Measurements from ENCODE around the gene SCAMP1.

SCAMP1 gene

DNA sequence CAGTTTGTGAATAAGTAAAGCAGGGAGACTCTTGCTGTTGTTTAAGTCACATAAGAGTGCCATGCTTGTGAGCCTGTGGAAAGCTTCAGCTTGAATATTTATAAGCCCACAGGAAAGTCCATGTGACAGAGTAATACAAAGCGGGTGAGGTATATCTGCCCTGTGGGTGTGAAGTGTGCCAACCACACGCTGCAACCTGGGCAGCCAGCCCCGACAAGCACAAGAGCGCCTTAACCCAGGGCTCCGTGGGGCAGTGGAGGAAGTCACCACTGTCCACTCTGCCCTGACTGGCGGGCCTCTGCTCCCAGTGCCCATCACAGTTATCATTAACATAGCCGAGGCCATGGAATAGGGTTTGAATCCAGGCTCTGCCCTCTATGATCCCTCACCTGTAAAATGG, 132.2 kb downstream of the SCAMP1 start:
- DNase-seq (ENCODE audit: low spot score): no peak

DNA sequence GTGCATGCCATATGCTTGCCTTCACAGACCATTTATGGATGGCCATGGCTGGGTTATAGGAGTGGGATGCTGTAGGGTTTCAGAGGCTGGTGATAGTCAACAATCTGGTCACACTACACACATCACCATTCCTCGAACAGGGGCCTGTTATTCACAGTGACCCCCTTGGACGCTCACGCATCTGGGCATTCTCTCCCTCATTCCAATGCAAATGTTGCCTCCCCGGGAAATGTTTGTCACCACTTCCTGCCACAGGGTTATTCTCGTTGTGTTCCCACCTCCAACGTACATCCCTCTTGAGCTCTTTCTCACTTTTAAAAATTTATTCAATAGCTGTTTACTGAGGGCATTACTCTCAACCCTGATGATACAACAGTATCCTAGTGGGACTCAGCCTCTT, 135.4 kb downstream of the SCAMP1 start:
- no peak for DNase-seq (ENCODE audit: low spot score)

DNA sequence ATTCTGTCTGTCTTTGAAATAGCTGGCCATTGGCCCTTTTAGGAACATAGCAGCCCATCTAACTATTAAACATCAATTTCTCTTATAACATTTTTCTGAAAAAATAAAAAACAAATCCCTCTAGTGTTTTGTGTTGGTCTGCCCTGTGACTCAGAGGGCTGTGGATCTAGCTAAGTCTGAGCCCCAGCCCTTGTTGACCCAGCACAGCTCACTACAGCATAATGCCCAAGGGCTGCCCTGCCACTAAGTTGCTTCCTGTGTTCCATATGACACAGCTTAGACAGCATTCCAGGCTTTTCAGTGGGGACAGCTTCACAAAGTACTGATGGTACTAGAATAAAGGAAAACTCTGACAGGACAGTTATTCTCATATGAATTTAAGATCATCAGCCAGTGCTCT, 136.0 kb downstream of the SCAMP1 start:
- DNase-seq (ENCODE audit: low spot score): no peak

DNA sequence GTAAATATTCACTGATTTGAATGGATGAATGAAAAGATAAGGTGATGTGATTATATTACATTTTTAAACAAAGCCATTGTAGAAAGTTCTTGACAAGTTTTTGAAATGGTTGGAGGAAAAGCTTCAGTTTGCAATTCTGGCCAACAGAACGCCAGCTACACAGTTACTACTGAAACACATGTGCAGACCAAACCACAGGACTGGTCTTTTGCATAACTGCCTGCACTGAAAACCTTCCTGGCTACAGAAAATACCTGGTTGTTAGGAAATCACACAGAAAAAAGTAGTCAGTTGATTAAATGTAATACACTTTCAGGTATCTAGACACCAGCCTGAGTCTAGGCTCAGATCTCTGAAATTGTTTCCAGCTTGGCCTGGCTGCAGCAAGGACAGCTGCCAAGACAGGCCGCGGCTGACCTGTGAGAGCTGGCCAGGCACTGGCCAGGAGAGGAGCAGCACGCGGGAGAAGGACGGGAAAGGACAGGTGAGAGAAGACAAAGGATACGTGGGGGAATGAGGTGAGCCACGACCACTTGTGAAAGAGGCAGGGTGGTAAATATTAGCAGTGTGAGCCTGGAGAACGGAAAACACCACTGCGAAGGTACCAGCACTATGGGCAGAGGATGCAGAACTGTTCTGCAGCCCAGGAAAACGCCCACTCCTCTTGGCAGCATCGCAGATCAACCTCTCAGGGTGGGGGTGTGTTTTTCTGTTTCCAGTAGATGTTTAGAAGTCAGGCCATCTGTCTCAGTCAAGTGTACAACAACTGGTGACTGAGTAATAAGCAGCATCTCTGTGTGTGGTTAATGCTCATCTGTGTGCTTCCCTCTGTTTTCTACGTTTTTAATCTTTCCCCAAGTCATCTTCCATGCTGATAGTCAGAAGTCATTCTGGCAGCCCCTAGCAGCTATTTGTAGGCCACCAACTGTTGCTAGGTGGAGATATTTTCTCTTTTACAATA, 137.4 kb downstream of the SCAMP1 start:
- no peak for DNase-seq (ENCODE audit: low spot score)

DNA sequence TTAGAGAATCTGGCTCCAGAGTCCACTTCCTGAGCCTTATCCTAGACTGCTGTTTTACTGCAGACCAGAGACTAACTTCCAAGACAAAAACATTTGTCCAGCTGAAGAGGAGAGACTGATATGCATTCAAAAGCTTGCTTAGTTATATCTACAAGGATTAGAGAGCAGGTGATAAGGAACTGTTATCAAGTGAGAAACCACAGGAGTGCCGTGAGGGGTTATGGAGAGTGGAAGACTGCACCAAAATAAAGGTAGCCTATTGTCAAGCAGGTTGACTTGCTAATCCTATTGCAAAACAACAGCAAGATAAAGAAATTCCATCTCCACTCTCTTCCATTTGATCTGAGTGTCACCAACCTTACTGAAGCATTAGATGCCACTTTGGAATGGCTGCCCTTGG, 139.1 kb downstream of the SCAMP1 start:
- DNase-seq (ENCODE audit: low spot score): no peak

DNA sequence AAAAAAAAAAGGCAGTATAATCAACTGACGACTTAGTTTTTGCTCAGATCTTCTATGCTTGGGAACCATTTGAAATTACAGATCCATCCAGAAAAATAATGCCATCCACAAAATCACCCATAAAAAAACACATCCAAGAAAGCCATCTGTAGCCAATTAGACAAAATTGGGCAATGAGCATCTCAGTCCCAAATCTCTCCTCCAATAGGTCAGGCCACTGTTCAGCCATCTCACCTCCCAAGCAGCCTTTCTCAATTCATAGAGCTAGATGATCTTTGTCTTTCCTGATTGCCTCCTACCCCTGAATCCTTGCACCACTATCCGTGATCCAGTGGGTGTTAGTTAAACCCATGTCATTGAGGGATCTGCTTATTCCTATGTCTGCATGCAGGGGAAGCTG, 139.6 kb downstream of the SCAMP1 start:
- peak; percentile 55 for DNase-seq (ENCODE audit: low spot score)

DNA sequence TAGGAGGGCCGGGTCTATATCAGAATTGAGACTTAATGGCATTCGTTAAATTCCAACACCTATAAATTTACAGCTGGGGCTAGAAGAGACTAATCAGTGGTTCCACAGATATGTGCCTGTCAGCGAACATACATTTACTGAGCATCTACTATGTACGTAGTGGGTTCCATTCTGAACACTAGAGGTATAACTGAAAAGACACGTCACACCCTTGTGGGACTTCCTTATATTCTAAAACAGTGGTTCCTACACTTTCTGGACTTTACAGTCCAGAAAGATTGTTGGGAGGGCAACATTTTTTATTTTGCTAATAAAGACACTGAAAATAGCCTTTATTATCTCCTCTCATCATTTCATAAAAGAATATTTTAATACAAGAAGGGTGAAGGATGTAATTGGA, 140.5 kb downstream of the SCAMP1 start:
- DNase-seq (ENCODE audit: low spot score): no peak

DNA sequence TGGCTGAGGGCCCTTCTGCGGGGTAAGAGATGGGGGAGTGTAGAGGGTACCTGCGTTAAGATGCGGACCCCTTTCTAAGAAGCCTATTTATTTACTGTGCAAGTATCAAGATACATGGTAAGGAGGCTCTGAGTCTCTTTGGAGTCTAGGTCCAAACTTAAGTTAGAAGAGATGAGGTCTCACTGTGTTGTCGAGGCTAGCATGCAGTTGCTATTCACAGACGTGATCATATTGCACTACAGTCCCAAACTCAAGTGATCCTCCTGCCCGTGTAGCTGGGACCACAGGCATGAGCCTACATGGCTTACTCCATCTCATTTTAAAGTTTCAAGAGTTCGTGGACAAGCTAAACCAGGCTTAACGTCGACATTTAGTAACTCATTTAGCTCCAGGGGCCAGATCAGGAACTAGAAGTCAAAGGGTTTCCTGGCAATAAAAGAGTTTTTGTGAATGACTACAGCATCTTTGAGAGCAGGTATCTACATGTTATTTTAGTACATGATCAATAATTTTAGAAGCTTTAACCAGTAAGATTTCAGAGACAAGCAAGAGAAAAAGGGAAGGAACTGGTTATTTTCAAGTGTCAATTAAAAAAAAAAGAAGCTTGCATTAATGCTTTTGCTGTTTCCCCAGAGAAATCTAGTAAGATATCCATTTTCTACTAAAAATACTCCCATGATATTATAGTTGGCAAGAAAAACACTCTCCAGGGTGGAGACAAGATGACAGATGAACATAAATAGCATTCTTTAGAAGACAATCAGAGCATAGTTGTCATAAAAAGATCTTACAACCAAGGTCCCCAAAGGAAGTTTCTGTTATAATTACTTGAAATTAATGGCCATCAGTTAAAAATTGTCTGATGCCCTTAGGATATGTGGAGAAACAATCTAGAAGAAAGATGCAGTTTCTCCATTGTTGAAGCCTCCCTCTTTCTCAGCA, 141.3 kb downstream of the SCAMP1 start:
- peak; percentile 55 for DNase-seq (ENCODE audit: low spot score)

DNA sequence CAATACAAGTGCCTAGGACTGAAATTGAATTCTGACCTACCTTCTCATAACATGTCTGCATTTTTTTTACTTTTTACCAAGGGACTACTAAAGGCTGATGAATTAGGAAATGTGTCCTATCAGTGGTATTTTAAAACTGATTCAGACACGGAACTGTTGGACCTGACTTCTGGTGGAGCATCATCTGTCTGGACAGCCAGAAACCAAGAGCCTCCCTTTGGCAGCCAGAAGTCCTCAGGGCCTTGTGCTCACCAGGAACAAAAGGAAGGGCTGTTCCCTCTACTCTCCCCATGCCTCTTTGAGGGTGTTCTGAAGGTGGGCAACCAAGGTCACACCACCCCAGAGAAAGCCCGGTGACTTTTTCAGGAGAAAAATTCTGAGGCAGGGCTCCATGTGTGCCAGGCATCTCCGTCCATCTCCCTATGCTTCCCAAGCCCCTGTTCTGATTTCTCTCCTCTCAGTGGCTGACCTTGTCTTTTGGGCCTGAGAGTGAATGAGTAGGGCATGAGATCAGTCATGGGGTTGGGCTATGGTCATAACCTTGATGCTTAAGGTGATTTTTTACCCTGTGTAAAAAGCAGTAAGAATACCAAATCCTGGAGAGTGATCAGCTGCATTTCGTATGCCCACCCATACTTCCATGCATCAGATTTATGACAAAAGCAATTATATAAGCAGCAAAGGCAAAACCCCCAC, 143.7 kb downstream of the SCAMP1 start:
- DNase-seq (ENCODE audit: low spot score): no peak

DNA sequence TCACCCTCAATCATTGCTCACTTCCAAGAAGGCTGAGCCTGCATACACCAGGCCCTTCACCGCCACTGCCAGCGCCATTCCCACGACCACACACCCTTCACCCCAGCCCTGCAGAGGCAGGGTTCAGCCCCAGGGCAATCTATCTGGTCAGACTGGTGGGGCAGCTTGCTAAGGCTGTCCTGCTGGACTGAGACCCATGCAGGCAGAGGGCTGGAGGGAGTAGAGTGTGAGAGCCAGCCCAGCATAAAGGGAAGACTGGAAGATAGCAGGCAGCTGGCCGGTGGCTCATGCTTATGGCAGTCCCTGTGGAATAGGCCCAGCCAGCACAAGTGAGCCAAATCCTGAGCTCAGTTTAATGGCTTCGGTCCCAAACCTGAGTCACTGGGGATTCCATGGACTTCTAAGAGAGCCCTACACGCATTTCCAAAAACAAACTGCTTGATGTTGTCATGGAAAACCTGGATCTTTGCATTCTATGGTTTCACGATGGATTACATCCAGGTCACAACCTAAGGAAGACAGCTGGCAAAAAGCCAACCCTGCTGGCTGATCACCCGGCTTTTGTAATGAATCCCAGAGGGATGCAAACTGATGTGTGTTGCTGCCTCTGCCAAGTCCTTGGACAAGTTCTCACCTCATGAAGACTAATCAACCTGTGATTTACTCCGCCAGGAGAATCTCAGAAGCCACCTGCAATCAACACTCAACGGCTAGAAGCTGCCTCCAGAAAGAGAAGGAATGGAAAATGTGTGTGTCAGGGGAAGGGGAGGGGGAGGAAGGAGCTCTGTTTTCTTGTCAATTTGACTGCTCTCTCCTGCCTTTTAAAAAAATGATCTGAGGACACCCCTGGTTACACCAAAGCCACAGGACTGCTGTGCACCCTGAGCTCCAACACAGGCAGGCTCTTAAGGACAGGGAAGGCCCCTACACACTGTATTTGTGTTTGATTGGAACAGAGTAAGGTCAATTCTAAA, 144.6 kb downstream of the SCAMP1 start:
- DNase-seq (ENCODE audit: low spot score): peak; percentile 92

DNA sequence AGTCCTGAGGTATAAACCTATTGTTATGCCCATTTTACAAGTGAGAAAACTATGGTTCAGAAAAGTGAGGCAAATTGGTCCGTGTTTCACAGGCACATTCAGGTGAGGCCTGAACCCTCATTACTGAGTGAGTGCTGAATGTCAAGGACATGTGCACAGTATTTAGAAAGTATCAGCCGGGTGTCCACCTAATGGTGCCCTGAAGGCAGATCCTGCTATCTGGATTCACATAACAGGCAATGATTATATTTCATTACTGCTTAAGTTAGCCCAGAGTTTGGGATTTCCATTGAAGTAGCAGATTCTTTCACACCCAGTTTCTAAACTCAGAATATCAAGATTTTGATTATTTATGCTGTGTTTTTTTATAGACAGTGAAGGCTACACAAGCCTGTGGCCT, 145.4 kb downstream of the SCAMP1 start:
- DNase-seq (ENCODE audit: low spot score): no peak

DNA sequence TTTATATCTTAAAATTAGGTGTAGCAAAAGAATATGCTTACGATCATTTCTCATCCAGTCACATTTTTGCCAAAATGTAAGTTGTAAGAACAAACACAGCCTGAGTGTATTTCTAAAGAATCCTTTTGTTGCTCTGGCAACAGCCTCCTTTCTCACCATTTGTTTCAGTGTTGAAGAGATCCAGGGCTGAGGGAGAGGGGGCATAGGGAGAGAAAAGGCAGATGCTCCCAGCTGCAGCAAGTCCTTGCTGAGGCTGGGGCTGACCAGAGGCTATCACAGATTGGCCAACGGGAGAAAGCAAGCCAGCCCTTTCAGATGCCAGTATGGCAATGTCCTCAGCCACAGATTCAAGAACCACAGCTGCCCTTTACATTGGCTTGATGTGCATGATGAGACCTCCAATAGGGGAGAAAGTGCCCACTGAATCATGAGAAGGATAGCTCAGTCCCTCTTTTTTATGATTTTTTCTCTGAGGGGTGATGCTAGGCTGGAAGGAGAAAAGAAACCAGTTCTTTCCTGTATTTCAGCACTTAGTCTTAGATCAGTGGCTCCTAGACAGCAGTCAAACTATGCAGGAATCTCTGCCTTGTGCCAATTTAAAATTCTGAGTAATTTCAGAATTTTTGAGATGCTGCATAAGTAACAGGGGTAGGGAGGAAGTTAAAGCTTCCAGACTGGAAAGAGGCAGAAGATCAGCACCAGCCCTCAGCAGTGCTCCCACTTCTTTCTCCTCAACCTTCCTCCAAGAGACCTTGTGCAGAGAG, 146.0 kb downstream of the SCAMP1 start:
- DNase-seq (ENCODE audit: low spot score): peak; percentile 64

DNA sequence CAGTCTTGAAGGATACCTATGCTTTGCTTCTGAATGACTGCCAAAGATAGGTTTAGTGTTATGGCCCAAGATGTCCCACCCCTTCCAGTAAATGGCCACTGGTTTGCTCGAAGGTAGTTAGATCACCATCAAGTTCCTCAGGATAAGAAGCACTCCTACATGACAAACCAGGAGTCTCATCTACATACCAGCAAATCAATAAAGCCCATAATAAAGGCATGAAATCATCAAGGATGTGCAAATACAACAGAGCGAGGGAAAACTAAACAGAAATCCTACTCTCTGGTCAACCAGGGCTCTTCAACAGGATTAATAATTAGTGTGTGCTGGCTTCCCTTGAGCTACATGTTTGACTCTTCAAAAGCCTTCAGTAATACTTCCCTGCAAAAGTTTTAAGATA, 147.1 kb downstream of the SCAMP1 start:
- DNase-seq (ENCODE audit: low spot score): no peak

DNA sequence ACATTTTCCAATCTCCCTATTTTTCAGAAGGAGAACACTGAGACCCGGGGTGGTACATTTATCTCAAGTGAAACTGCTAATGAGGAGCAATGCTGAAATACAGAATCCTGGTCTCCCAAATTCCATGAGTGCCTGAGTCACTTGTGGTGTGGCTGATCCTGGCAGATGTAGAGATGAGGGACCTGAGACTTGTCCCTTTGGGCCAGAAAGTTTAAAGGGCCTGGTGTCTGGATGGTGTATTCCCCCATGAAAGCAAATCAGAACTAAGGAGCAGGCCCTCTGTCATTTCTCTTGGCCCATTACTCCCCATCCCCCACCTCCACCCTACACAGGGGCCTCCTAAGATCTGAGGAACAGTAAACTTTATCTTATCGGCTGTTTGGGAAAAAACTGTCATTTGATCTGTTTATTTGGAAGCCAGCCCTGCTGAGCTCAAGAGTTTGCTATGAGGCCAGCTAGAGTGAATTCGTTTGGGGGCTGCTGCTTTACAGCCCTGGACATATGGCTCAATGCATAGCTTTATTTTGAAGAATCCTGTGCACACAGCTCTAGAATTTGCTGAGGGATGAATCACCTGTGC, 147.9 kb downstream of the SCAMP1 start:
- peak; percentile 54 for DNase-seq (ENCODE audit: low spot score)

DNA sequence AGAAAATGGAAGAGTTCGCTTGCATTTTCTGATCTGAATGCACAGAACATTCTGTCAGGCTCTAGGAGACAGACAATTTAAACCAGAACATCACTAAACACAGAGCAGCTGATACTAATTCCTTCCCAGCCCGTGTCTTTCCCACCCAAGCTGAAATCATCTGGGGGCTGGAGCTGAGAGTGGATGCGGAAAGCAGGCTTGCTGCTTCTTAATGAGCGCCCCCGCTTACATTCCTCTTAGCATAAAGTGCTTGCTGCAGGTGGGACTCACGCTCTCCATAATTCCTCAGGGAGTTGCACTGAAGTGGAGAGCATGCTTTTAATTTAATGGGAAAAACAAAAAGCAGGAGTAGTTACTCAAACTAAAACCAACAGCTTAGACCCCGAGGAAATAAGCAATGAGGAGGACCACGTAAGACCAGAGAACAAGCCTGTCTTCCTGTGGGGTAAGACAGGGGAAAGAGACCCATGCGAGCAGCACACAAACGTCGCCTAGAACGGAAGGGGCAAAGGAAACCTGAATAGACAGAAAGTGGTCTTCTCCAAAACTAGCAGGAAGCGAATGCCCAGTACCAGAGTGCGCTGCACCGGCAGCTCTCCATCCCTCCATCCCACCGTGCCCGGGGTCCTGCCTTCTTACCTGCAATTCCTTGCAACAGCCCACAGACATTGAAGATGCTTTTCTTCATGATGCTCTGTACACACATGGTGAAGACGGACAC, 148.9 kb downstream of the SCAMP1 start:
- DNase-seq (ENCODE audit: low spot score): no peak

DNA sequence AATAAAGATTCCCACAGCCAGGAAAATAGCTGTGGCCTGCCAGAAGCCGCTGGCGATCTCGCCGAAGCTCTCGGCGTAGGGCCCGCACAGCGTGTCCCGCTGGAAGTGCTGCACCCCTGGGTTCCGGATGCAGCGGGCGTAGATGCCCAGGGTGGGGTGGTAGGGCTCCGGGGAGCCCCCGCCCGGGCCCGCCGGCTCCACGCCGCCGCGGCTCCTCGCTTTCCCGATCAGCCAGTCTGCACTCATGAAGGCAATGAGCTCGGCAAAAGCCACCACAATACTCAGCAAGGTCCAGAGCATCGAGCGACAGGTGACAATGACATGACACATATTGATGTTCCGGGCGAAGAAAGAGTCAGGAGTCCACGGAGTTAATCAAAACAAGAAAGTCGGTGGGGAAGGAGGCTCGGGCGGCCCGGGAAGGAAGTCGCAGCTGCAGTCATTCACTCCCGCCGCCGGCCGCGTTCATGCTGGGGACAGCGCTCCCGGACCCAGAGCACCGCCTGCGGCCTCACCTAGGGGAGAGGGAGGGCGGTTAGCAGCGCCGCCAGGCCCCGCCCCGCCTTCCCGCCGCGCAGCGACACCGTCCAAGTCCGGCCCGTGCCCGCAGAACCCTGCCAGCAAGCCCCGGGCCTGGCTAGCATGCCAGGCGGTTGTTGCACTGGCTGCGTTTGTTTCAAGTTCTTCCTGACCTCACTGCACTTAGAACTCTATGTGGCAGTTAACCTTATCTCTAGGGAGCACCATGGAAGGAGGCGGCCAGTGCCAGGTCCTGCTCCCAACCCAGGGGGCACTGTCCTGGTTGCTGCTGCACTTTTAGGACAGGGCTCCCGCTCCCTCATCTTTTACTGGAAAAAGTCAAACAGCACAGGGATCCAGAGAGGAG, 149.7 kb downstream of the SCAMP1 start:
- DNase-seq (ENCODE audit: low spot score): peak; percentile 68

DNA sequence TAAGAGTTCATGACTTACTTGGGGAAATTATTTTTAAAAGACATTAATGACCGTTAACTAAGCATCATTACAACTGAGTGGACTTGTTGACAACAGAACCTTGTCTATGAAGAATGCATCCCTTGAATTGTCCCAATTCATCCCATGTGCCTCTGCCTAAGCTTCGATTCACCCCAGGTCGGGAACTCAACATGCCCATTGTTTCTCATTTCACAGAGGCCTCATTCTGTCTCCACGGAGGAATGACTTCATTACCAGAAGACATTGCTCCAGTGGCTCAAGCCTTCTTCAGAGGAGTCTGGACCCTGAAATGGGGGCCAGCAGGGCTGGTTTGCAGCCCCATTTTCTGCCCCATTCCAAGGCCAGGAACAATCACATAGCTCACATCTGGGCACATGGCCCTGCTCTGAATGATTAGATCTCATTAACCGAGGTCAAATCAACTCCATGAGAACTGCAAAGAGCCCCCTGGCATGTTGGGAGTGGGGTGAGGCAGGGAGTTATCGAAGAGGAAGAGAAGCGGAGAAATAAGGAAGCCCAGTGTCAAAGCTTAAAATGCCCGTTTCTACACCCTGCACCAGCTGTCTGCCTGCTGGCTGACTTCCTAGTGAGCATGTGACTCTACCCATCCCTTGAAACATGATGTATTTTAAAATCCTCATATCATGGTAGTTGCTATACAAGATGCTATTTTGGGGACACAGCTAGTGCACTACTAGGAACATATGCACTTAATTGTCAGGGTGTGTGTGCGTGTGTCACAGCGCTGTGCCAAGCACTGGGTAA, 150.9 kb downstream of the SCAMP1 start:
- DNase-seq (ENCODE audit: low spot score): no peak

Measured in GM03348 (cell line).